ENCODE data around the gene TUBD1. TPM values are rescaled to one million over a fixed set of nuclear protein-coding genes. Genes with fewer than 3 reads are reported as not detected.
"Not testable (repeated sequence)": the region's sequence is repeated elsewhere in the genome, so short reads cannot be mapped to it uniquely, and the experiment has no call there.

The TUBD1 gene
- total and polyA plus RNA-seq, 8 donors = 5.9 to 28.6 (median 13.8) TPM; not detected in 1

- H3K9me3 ChIP-seq = no peaks in the 10 kb centered on the region
- H3K27me3 ChIP-seq = no peaks in the 10 kb centered on the region
- TF ChIP-seq POLR2AphosphoS5 (IDR thresholded peaks at IDR 0.05) (no peak), CTCF (IDR thresholded peaks at IDR 0.05) (no peak), EP300 (IDR thresholded peaks at IDR 0.05) (no peak), POLR2A (IDR thresholded peaks at IDR 0.05) (no peak)
- intact Hi-C loops (cut with DNase I; ENCODE audit: low total_unique reads) = no loop called here
- H3K4me3 ChIP-seq = no peak overlapping the region
- WGBS, 5 donors = 73 to 95% (median 76%) methylated on average over 1 of the region's 1 CpG
- H3K4me1 ChIP-seq = peaks cover 44 to 86% (median 56%) of the 10 kb centered on the region in 4 donors
- H3K27ac ChIP-seq = peak overlapping the region in 4 of 5 donors; percentile 82 to 87 (median 84)
- no peak for DNase-seq
- H3K36me3 ChIP-seq = no peaks in the 10 kb centered on the region
Measured at GRCh38 chr17:59830846-59831486, 61.8 kb downstream of the TUBD1 start.

GRCh38 chr17:59830007-59830630 lies 62.6 kb downstream of the TUBD1 start:
- TF ChIP-seq POLR2A (IDR thresholded peaks at IDR 0.05) (no peak), POLR2AphosphoS5 (IDR thresholded peaks at IDR 0.05) (no peak), CTCF (IDR thresholded peaks at IDR 0.05) (no peak), EP300 (IDR thresholded peaks at IDR 0.05) (no peak)
- H3K4me3 ChIP-seq = no peak overlapping the region
- no peak for DNase-seq
- no peaks in the 10 kb centered on the region for H3K9me3 ChIP-seq
- peak overlapping the region; percentile 81 to 87 (median 84) for H3K27ac ChIP-seq
- no peaks in the 10 kb centered on the region for H3K27me3 ChIP-seq
- no peaks in the 10 kb centered on the region for H3K36me3 ChIP-seq
- WGBS, 5 donors = 71 to 86% (median 80%) methylated on average over 3 of the region's 3 CpGs
- H3K4me1 ChIP-seq = peaks cover 41 to 87% (median 59%) of the 10 kb centered on the region in 4 donors
- intact Hi-C loops (cut with DNase I; ENCODE audit: low total_unique reads) = no loop called here

DNA sequence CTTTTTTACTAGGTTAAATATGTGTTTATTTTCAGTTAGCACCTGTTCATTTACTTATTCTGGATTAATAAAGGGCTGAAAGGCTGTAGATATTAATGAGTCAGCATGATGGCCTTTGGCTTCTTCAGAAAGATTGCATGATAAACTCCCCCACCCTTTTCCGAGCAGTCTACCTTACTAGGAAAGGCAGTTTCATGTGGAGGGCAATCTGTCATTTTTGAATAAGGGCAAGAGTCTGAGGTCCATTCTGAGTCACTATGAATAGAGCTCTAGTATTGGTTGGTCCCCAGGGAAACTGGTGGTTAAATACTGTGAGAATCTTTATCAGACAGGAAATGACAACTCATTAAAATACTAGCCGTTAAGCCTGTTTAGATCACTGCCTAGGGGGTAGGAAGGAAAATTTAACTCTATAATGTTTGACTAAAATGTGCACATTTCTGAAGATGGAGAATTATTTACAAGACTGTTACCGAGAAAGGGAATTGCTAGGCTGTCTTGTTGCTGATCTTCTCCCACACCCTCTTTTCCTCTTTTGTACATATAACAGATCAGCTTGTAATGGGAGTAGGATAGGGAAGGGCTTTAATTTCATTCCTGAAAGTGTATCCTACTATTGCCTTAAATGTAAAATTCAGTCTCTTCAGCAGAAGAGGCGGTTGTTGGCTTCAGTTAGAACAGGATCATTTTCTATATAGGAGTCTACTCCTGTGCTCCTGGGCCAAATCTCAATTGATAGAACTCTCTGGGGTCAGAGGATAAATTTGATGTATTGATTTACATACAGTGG lies 63.3 kb downstream of the TUBD1 start:
- no peaks in the 10 kb centered on the region for H3K36me3 ChIP-seq
- peaks cover 42 to 89% (median 59%) of the 10 kb centered on the region in 4 donors for H3K4me1 ChIP-seq
- intact Hi-C loops (cut with DNase I; ENCODE audit: low total_unique reads) = no loop called here
- 14 to 28% (median 22%) methylated on average over 4 of the region's 4 CpGs for WGBS, 5 donors
- TF ChIP-seq POLR2AphosphoS5 (IDR thresholded peaks at IDR 0.05) = peak; percentile 20 to 90 (median 73)
- no peak for TF ChIP-seq POLR2A (IDR thresholded peaks at IDR 0.05)
- TF ChIP-seq CTCF (IDR thresholded peaks at IDR 0.05) = no peak
- no peak for TF ChIP-seq EP300 (IDR thresholded peaks at IDR 0.05)
- H3K9me3 ChIP-seq = no peaks in the 10 kb centered on the region
- peak overlapping the region in 1 of 4 donors; percentile 20 for H3K4me3 ChIP-seq
- H3K27me3 ChIP-seq = no peaks in the 10 kb centered on the region
- peak in 1 of 2 donors; percentile 92 for DNase-seq
- peak overlapping the region; percentile 13 to 87 (median 84) for H3K27ac ChIP-seq

- H3K27ac ChIP-seq = peak overlapping the region; percentile 55 to 87 (median 84)
- 25 to 38% (median 34%) methylated on average over 7 of the region's 7 CpGs for WGBS, 5 donors
- peaks cover 42 to 86% (median 59%) of the 10 kb centered on the region in 4 donors for H3K4me1 ChIP-seq
- peak overlapping the region in 1 of 4 donors; percentile 20 for H3K4me3 ChIP-seq
- DNase-seq; intact Hi-C loops (cut with DNase I; ENCODE audit: low total_unique reads); H3K27me3 ChIP-seq; H3K9me3 ChIP-seq; H3K36me3 ChIP-seq: not testable (repeated sequence)
Measured at GRCh38 chr17:59828819-59829216, 63.9 kb downstream of the TUBD1 start.
